Measurements from ENCODE around the gene CLEC2D. TPM values are rescaled to one million over a fixed set of nuclear protein-coding genes. Genes with fewer than 3 reads are reported as not detected.
"Not testable (repeated sequence)": the region's sequence is repeated elsewhere in the genome, so short reads cannot be mapped to it uniquely, and the experiment has no call there.

CLEC2D gene
- total RNA-seq, 6 donors from 2014 or later: 7.0 to 34.8 (median 12.2) TPM

DNA sequence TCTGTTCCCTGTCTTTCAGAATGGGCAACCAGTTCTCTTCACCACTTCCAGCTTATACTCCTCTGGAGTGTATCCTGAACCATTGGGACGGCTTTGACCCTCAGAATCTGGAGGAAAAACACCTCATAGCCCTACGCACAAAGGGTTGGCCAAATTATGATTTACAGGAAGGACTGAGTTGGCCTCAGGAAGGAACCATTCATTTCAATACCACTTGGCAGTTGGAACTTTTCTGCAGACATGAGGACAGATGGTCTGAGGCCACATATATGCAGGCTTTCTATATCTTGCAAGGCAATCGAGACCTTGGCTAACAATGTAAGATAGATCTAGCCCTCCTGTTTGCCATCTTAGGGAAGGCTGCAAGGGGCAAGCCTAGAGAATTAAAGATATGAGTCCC, 39.3 kb downstream of the CLEC2D start:
- TF ChIP-seq EP300 (IDR thresholded peaks at IDR 0.05): no peak
- TF ChIP-seq, protein P1, sequence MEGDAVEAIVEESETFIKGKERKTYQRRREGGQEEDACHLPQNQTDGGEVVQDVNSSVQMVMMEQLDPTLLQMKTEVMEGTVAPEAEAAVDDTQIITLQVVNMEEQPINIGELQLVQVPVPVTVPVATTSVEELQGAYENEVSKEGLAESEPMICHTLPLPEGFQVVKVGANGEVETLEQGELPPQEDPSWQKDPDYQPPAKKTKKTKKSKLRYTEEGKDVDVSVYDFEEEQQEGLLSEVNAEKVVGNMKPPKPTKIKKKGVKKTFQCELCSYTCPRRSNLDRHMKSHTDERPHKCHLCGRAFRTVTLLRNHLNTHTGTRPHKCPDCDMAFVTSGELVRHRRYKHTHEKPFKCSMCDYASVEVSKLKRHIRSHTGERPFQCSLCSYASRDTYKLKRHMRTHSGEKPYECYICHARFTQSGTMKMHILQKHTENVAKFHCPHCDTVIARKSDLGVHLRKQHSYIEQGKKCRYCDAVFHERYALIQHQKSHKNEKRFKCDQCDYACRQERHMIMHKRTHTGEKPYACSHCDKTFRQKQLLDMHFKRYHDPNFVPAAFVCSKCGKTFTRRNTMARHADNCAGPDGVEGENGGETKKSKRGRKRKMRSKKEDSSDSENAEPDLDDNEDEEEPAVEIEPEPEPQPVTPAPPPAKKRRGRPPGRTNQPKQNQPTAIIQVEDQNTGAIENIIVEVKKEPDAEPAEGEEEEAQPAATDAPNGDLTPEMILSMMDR (IDR thresholded peaks at IDR 0.05): no peak
- no peak for TF ChIP-seq POLR2A (IDR thresholded peaks at IDR 0.05)
- TF ChIP-seq POLR2AphosphoS5 (IDR thresholded peaks at IDR 0.05): no peak
- no peak for ATAC-seq (ENCODE audit: low FRiP score in 2 of 2)
- 72 to 85% methylated on average over 3 of the region's 3 CpGs for whole genome bisulfite sequencing, 2 donors
- DNase-seq: no peak
- Histone ChIP-seq H3K4me3 (no peak overlapping the region), H3K9me3 (no peaks in the 10 kb centered on the region), H3K36me3 (no peaks in the 10 kb centered on the region), H3K4me1 (peaks cover 0 to 9% (median 6%) of the 10 kb centered on the region in 4 donors), H3K27ac (no peak overlapping the region), H3K27me3 (no peaks in the 10 kb centered on the region)

DNA sequence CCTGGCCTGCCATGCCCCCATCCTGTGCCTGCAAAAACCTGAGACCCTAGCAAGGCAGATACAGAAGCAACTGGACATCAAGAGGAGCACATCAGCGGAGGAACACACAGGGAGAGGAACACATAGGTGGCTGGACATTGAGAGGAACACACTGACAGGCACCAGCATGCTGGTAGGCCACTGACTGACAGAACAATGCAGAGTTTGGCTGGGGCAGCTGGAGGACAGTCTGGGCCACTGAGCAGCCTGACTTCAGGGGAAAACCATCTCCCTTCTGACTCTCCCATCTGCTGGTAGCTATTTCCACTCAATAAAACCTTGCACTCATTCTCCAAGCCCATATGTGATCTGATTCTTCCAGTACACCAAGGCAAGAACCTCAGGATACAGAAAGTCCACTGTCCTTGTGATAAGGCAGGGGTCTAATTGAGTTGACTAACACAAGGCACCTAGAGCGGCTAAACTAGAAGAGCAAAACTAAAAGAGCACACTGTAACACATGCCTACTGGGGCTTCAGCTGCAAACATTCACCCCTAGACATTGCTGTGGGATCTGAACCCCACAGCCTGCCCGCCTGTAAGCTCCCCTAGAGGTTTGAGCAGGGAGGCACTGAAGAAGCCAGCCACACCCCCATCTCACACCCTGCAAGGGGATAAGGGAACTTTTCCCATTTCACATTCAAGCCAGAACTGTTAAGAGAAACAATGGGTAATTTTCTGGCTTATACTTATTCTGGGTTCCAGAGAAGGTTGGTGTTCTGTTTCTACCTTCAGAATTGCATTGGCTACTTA, 41.3 kb downstream of the CLEC2D start:
- Histone ChIP-seq H3K27me3 (no peaks in the 10 kb centered on the region), H3K36me3 (no peaks in the 10 kb centered on the region), H3K27ac (no peak overlapping the region), H3K9me3 (no peaks in the 10 kb centered on the region), H3K4me1 (peaks cover 0 to 9% (median 6%) of the 10 kb centered on the region in 4 donors), H3K4me3 (no peak overlapping the region)
- no peak for DNase-seq
- WGBS, 2 donors: 94% methylated on average over 3 of the region's 3 CpGs
- no peak for TF ChIP-seq POLR2AphosphoS5 (IDR thresholded peaks at IDR 0.05)
- ATAC-seq (ENCODE audit: low FRiP score in 2 of 2): no peak

DNA sequence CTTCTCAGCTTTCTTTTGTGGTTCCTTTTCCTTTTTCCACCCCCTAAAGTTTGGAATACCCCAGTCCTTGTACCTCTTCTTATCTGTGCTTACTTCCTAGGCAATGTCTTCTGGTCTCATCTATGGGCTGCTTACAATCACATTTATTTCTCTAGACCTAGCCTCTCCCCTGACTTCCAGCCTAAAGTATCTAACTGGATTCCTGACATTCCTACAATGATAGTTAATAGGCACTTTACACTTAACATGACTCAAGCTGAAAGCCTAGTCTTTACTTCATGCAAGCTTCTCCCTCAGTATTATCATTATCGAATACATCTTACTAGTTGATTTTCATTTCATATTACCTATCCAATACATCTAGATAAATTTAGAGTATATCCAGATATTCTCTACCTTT, 42.2 kb downstream of the CLEC2D start:
- no peak overlapping the region for H3K4me3 ChIP-seq
- no peaks in the 10 kb centered on the region for H3K36me3 ChIP-seq
- peaks cover 0 to 9% (median 6%) of the 10 kb centered on the region in 4 donors for H3K4me1 ChIP-seq
- no peak for TF ChIP-seq POLR2A (IDR thresholded peaks at IDR 0.05)
- no peak for TF ChIP-seq EP300 (IDR thresholded peaks at IDR 0.05)
- H3K9me3 ChIP-seq: no peaks in the 10 kb centered on the region
- no peaks in the 10 kb centered on the region for H3K27me3 ChIP-seq
- no peak overlapping the region for H3K27ac ChIP-seq
- ATAC-seq (ENCODE audit: low FRiP score in 2 of 2) (no peak), DNase-seq (no peak)
- 88 to 92% methylated on average over 1 of the region's 1 CpG for WGBS, 2 donors

DNA sequence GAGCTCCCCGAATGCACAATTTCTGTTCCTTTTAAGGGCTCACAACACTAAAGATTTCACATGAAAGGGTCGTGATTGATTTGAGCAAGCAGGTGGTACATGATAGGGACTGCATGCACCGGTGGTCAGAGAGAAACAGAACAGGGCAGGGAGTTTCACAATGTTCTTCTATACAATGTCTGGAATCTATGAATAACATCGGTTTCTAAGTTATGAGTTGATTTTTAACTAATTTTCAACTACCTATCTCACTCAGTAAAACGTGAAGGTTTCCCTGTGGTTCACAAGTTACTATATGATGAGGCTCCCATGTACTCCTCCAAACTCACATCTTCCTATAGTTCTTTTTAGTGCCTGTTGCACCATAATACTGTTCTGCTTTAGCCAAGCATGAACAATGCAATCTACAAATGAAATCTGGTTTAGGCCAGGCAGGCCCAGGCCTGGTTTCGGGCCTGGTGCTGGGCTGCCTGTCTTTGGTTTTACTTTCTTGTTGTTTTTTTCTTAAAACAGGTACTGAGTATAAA, 43.6 kb downstream of the CLEC2D start:
- H3K9me3 ChIP-seq; DNase-seq; H3K4me1 ChIP-seq; H3K36me3 ChIP-seq; ATAC-seq (ENCODE audit: low FRiP score in 2 of 2); H3K27ac ChIP-seq; H3K4me3 ChIP-seq; H3K27me3 ChIP-seq: not testable (repeated sequence)
- WGBS, 2 donors: 81 to 87% methylated on average over 6 of the region's 6 CpGs

DNA sequence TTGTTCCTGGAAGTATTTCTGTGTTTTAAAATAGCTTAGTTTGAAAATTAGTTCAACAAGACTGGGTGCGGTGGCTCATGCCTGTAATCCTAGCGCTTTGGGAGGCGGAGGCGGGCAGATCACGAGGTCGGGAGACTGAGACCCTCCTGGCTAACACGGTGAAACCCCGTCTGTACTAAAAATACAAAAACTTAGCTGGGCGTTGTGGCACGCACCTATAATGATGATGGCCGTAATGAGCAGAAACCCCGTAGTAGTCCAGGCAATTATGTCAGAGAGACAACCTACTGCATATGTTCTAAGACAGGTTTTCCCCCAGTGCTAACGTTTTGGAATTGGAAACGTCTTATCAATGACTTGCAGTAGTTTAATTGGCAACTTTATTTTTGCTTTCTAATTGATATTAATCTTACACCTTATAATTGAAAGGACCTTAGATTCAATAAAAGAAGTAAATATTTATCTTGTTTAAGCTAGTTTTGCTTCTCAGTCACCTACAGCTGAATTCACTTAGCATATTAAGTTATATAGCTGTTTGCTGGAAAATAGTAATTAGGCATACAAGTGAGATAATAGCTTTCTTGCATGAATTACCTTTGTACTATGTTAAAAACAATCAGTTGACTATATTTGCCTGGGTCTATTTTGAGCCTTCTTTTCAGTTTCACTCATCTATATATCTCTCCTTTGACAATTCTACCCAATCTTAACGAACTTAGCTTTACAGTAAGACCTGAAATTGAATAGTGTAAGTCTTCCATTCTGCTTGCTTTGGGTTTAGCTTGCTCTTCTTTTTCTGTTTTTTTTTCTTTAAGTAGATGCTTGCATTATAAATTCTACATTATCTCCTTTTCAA, 47.8 kb downstream of the CLEC2D start:
- no peak for TF ChIP-seq POLR2A (IDR thresholded peaks at IDR 0.05)
- TF ChIP-seq POLR2AphosphoS5 (IDR thresholded peaks at IDR 0.05): no peak
- TF ChIP-seq EP300 (IDR thresholded peaks at IDR 0.05): no peak
- TF ChIP-seq, protein P1 (IDR thresholded peaks at IDR 0.05): no peak
- 89 to 91% methylated on average over 15 of the region's 15 CpGs for WGBS, 2 donors
- Histone ChIP-seq H3K27me3 (no peaks in the 10 kb centered on the region), H3K9me3 (no peaks in the 10 kb centered on the region), H3K4me1 (peaks cover 0 to 7% (median 2%) of the 10 kb centered on the region in 4 donors), H3K4me3 (no peak overlapping the region), H3K36me3 (no peaks in the 10 kb centered on the region), H3K27ac (no peak overlapping the region)
- ATAC-seq (ENCODE audit: low FRiP score in 2 of 2): no peak
- DNase-seq: no peak

DNA sequence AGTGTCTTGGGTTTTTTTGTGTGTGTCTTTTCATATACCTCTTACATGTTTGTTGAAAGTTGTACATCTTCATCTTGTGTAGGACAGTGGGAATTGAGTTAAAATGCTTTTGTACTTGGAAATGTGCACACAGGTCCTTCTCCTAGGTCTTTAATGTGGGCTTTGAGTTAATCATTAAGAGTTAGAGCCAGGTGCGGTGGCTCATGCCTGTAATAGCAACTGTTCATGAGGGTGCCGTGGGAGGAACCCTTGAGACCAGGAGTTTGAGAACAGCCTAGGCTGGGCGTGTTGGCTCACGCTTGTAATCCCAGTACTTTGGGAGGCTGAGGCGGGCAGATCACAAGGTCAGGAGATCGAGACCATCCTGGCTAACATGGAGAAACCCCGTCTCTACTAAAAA, 49.5 kb downstream of the CLEC2D start:
- ATAC-seq (ENCODE audit: low FRiP score in 2 of 2) (no peak), DNase-seq (no peak)
- Histone ChIP-seq H3K27me3 (no peaks in the 10 kb centered on the region), H3K9me3 (no peaks in the 10 kb centered on the region), H3K36me3 (no peaks in the 10 kb centered on the region), H3K4me1 (peaks cover 0 to 7% (median 2%) of the 10 kb centered on the region in 4 donors), H3K27ac (no peak overlapping the region), H3K4me3 (no peak overlapping the region)
- TF ChIP-seq POLR2AphosphoS5 (IDR thresholded peaks at IDR 0.05): no peak
- TF ChIP-seq, protein P1 (IDR thresholded peaks at IDR 0.05): no peak
- no peak for TF ChIP-seq POLR2A (IDR thresholded peaks at IDR 0.05)
- TF ChIP-seq EP300 (IDR thresholded peaks at IDR 0.05): no peak
- 88 to 93% methylated on average over 7 of the region's 7 CpGs for WGBS, 2 donors
